ENCODE measurements around the gene IKZF2.

IKZF2 gene

DNA sequence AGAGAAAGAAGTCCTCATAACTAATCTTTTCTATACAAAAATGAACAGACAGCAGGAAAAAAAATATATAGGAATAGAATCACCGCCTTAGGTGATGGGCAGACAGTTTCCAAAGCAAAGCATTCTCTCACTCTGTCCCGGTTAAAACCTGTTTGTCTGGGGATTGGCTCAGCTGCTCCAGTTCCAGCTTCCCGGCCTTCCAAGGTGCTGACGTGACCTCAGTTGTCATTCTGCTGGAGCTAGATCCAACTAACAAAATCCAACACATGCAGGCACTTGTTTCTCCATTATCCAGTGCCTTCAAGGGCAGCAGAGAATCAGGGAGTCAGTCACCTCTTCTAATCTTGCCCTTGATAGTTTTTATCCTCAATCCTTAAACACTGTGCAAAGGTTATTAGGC lies 52.8 kb downstream of the IKZF2 start:
- no peak for DNase-seq

DNA sequence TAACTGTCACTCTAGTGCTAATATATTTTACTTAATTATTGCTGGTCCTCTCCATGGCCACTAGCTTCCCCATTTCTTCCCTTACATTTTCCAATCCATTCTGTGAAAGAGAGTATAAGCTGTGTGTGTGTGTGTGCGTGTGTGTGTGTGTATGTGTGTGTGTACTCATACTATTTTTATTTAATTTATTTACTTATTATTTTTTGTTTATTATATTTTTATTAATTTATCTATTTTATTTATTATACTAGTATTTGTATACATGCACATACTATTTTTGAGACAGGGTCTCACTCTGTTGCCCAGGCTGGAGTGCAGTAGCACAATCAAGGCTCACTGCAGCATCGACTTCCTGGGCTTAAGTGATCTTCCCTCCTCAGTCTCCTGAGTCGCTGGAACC lies 59.6 kb downstream of the IKZF2 start:
- no peak for DNase-seq

DNA sequence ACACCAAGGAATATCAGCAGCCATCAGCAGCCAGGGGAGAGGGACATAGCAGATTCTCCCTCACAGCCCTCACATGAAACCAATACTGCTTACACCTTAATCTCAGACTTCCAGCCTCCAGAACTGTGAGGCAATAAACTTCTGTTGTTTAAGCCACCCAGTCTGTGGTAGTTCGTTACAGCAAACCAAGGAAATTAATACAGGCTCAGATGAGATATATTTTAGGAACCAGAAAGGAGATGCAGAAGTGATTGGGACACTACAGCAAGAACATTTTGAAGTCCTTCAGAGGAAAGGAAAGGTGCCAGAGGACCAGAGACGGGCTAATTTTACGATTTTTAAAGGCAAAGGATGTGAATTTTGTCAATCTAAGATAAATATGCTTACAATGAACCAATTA lies 60.6 kb downstream of the IKZF2 start:
- no peak for DNase-seq

DNA sequence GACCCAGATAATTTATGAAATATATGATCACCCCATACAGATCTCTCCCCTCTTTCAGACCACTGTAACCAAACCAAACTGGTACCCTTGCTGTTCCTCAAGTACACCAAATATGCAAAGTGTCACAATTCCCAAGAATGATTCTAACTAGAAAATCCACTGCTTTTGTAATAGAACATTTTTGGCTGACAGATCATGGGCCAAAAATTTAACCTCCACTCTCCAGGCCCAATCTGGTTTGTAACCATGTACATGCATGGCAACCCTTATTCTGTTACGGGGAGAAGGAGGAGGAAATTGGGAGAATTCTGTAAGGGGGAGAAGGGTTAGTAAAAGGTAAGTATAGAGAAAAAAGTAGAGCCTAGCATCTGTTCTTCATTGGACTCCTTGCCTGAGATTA lies 62.0 kb downstream of the IKZF2 start:
- no peak for DNase-seq

DNA sequence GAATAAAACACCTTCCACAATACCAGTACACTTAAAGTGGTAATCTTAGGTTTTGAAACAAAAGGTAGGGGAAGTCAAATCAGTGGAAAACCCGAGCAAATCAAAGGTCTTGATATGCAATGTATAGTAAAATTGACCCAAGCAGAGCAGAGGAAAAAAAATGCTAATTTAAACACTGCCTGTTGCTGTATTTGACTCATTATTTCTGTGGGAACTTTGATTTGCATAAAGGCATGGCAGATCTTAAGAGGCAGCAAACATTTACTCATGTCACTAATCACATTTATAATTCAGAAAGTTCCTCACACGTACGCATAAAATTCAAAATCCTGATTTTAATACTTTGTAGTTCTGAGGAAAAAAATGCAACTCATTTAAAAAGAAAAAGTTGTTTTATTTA lies 64.4 kb downstream of the IKZF2 start:
- DNase-seq, result no peak

DNA sequence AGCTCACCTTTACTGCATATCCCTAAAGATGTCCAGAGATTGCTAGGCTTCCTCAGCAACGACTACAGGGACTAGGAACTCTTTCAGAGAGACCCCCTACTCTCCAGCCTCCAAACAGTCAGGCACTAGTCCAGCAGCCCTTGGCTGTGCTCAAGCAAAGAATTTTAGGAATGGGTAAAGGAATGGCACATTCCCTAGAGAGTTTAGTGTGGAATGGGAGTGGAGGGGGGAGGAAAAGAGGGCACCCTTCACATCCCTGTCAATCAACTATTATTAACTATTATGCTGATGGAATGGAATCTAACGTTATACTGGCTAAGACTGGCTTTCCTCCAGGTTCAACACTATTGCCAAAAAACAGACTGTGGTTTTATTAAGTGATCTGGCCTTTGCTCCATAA lies 64.8 kb downstream of the IKZF2 start:
- no peak for DNase-seq

DNA sequence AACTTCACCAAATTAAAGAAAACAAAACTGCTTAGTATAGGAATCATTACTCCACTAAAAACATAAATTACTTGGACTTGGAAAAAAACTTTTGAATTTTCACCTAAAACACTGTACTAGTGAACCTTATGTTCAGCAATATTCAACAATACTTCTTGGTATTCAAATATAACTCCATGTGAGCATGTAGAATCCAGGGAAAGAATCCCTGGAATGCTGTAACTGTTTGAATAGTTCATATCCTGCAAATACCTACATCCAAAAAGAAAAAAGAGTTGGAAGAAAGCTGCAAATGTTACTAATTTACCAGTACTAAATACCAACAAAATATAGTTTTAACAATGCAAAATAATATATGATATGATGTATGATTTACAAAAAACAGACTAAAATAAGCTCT lies 65.4 kb downstream of the IKZF2 start:
- no peak for DNase-seq

DNA sequence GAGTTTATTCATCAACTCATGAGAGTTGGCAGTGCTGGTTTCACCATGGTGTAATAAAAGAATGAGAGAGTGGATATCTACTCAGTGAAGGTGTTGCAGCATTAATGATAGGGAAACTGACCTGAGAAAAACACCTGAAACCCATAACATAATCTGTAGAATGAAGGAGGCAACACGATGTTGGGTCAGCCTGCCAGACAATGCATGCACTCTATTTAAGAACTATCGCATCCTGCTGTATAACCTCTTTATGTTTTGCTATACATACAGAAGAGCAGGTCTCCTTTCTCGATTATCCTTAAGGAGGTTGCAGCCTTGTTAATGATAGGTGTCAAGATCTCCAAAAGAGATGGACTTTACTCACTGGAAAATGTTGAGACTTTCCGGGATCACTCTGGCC lies 65.9 kb downstream of the IKZF2 start:
- no peak for DNase-seq

DNA sequence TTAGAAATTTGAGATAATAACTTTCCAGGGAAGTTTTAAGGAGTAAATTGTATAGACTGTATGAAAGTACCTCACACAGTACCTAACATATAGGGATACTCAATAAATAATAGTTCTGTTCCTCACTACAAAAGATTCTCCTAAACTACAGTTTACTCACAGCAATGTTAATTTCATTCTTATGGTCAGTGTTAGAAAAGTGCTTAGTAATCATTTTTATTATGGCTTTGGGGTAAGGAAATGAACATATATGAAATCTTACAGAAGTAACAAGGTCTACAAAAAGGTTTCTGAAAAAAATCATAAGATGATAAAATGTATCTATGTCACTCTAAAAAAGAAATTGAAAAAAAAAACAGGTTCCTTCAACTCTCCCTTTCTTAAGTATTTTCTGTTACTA lies 67.2 kb downstream of the IKZF2 start:
- DNase-seq, result no peak

DNA sequence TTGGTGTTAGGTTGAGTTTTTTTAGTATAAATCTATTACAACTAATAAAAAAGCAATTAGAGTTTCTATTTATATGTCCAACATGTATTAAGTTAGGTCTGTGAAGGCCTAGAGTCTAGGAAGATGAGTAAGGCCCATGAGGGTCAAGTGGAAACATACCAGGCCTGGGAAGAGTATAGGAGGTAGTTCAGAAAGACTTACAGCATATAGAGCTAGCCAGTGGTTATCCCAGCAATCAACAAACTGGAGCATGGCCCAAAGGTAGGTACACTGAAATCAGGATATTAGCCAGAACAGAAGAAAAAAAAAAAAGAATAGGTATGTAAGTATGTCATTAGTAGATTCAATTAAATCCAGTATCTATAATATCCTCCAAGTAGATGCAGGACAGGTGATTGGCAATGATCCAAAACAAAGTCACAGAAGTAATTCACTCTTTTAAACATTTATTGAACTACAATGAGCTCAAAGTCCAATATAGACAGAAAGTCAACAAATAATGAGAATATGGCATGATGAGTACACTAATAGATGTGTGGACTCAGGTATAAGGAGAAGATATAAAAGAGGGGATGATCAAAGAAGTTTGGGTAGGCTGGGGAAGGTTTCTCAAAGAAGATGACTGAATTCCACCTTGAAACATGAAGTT lies 70.3 kb downstream of the IKZF2 start:
- DNase-seq, result no peak

DNA sequence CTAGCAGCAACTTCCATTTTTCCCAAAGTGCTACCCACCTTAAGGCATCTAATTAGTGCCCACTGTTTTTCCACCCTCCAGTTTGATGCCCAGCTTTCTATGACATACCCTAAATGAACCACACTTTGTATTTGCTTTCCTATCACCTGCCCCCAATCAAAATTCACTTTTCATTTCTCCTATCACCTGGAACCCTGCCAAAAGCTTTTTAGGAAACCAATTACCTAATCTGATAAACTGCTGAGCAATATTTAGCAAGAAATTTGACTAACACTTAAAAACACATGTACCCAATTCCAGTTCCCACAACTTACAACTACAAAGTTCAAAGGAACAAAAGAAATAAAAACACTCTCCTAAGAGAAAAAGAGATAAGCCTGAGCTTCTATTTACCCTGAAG lies 71.7 kb downstream of the IKZF2 start:
- peak; percentile 24 for DNase-seq

DNA sequence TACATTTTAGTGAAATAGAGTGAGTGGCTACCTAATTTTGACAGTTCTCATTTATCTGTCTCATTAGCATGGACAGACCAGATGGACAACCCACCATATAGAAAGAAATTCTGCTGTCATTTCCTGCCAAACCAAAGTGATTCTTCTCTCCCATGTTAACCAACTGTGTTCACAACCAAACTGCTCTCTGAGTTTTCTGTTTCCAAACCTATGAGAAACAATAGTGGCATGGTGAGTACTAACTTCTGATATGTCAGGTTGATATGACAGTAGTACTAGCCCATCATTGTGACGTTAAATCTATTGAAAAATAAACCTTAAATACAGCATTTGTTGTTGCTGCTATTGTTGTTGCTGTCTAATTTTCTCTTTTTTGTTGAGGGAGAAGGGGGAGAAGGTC lies 72.7 kb downstream of the IKZF2 start:
- DNase-seq, result no peak

DNA sequence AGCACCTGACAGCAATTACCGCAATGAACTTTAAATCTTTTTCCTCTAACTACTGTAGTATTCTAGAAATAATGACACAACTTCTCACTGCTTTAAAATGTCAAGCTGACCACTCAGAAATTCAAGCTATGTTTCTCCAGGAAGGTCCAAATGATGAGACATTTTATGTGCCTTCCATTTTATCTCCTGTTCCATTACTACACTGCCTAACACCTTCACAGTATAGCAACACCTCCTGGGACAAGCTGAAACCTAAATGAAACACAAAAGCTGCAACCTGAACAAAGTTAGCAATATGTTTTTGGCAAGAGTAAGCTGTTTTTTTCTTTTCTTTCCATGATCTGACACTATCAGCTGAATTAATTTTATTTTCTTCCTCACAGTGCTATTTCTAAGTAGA lies 81.9 kb downstream of the IKZF2 start:
- no peak for DNase-seq

DNA sequence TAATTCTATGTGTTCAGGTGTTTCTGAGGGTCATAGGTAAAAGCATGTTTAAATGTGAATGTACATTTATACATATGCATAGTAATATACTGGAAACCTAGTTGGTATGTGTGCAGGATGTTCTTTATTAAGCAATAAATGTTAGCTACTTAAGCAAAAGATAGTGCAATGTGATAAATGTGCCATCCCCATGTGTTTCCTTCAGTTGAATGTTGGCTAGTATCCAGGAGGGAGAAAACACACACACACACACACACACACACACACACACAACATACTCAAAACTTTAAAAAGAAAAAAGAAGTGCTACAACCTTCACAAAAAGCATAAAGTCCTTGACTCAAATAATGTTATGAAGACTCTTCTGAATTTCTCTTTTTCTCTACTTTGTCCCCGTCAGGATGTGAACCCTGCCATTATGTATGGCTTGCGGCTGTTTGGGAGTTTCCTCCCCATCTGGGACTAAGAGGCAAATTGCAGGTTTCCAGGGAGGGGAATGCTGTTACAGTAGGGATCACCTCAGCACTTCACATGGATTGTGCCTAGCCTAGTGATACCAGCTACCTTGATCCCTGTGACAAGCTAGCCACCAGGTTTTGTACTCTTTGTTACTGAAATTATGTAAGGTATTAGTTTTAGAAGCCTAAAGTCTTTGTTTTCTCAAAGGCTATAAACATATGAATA lies 82.6 kb downstream of the IKZF2 start:
- no peak for DNase-seq

DNA sequence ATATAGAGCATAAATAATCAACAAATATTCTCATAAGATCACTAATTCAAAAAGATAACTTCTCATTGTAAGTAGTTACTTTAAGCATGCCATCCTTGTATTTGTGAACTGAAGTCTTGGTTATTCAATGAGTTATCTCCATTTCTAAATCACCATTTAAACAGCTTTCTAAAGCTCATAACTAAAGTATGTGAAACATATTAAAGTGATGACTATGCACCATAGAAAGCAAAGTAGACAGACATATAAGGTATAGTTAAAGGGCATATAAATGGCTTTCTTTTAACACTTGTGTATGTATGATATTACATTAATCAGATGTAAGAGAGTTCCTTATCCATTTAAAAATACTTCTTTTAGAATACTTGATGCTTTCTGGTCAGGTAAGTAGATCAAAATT lies 83.5 kb downstream of the IKZF2 start:
- DNase-seq, result no peak

DNA sequence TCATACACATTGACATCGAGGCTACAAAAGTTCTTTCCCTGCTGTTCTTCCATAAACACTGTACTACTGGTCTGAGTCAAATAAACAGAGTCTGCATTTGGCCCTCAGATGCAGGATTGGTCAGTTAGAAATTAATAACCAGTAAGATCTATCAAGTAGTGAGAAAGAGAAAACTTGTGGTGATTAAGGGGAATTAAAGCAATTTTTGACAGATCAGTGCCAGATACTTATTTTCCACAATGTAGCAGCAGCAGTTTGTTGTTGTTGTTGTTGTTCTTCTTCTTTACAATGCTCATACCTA lies 85.0 kb downstream of the IKZF2 start:
- no peak for DNase-seq

DNA sequence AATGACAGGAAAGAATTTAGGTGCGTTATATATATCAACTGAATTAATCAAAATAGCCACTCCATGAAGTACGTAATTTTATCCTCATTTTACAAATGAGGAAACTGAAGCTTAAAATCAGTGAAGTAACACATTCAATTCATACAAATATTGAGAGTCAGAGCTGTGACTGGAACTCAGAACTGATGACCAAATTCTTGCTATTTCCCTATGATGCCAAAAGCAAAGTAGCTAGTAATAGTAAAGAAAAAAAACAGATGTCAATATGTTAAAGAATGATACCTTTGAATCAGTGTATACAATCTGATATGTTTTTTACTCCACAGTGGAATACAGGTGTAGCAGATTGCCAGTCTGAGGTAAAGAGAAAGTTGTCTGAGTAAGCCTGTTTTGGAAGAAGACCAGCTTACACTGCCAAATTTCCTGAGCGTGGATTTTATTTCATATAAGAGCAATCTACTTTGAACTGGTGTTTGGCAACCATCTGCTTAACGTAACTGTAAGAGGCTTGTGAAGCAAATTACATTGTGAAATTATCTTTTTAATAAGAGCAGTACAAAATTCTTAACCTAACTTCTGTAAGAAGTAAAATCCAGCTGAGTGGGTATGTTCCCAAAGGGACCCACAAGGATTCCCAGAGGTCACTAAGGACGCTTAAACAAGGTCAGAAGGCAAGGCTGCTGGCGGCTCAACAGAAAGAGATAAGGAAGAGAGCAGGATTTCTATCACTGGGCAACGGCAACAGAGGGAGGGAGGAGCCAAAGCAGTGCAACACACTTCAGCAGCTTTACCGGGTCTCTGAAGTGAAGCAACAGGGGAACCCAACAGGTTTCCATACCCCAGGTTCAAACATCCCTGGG lies 85.6 kb downstream of the IKZF2 start:
- DNase-seq, result no peak

DNA sequence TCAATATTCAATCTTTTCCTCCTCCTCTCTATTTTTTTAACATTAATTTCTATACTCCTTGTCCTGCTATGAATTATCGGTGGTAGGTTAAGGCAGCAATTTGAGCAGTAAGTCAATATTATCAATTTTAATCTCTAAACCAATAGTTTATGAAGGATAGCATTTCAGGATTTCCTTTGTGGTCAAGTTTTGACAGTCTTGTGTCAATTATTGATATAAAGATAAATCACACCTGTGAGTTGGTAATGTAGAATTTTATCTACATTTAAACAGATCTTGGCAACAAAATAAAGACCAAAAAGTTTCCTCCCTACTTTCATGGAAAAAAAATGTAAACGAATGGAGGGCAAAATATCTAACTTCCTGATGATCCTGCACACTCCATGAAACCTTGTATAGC lies 87.3 kb downstream of the IKZF2 start:
- no peak for DNase-seq

DNA sequence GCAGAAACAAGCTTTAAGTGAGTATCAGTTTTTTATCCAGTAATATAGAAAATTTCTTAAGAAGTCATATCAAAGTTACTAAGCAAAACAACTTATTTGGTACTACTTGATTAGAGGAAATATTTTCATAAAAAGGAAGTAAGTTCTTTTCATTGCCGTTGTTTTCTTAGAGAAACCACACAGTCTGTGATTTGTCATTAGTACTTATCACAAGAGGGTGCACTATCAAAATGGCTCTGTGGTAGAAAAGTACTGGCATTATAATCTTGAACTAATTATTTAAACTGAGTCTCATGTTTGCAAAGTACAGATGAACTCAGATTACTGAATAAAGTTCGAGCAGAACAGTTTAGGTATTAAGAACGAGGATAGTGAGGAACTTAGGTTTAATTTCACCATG lies 93.4 kb downstream of the IKZF2 start:
- peak; percentile 39 for DNase-seq

DNA sequence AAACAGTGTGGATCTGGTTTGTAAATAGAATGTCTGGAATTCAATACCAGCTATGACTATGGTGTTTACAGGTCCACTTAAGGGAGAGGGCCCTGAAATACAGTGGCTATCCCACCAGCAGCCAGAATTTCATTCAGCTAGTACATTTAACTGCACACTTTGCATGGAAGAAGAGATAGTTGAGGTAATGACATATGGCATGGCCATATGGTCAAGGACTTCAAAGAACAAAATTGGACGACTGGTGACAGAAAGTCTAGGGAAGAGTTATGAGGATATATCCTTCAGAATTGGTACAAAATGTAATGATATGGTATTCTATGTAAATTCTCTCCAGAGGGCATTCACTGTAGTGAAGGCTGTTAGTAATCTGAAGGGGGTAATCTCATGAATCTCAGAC lies 105.0 kb downstream of the IKZF2 start:
- DNase-seq, result no peak

DNA sequence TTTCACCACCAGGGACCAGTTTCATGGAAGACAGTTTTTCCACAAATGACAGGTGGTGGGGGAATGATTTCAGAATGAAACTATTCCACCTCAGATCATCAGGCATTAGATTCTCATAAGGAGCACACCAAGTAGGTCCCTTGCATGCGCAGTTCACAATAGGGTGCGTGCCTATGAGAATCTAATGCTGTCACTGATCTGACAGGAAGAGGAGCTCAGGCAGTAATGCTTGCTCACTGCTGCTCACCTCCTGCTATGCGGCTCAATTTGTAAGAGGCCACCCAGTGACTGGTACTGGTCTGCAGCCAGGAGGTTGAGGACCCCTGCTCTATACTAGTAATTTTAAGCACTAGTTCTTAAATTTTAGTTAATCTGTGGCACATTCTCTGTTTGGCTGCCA lies 107.8 kb downstream of the IKZF2 start:
- no peak for DNase-seq

DNA sequence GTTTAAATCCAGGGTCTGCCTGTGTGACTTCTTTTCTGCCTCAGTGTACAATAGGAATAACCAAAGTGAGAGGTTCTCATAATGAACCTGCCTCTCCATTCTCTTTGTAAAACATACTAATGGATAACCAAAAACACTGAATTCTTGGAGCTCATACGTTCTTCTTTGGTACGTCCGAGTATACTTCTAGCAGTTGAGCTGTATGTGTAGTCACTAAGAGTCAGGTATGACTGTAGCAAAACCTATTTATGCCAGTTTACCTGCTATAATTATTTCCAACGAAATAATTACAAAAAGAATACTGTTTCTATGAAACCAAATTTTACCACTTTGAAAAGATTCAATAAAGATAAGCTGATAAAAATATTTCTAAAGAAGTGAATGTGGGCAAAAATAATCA lies 109.2 kb downstream of the IKZF2 start:
- no peak for DNase-seq

DNA sequence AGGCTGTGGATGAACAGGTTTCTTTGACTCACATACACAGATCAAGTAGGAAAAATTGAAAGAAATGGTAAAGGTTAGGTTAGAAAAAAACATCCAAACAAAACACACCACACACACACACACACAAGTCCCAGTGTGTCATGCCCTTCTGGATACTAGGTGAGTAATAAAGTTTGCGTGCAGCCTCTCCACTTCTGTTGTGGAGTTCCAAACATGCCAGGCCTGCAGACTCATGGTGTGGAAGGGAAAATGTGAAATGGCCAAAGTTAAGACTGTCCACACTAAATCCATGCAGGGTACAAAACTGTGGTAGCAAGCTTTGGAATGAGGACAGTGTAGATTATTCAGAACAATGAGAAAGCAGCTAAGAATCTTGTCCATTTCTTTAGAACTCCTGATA lies 114.6 kb downstream of the IKZF2 start:
- DNase-seq, result no peak

DNA sequence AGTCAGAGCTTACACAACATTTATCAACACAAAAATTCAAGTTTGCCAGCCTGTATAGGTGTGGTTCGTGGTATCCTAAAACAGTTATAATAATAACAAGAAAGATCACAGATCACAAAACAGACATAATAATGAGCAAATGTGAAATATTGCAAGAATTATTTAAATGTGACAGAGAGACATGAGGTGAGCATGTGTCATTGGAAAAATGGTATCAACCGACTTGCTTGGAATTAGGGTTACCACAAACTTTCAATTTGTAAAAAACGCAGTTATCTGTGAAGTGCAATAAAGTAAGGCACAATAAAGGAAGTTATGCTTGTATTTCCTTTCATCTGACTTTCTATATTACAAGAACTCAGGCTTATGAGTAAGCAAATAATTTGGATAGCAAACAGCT lies 116.8 kb downstream of the IKZF2 start:
- DNase-seq, result peak; percentile 25

DNA sequence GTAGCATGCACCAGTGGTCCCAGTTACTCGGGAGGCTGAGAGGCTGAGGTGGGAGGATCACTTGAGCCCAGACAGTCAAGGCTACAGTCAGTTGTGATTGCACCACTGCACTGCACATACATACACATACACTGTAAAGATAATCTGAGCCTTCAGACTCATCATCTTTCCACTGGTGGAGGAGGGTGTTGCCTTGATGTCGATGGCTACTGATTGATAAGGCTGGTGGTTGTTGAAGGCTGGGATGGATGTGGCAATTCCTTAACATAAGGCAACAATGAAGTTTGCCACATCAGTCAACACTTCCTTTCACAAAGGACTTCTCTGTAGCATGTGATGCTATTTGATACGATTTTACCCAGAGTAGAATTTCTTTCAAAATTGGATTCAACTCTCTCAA lies 118.8 kb downstream of the IKZF2 start:
- no peak for DNase-seq

All from CD4-positive, alpha-beta T cell treated with Interleukin-4 for 4 hours (primary cell).